Inferior parietal cortex (tissue), 1 donor: Measurements from ENCODE around the gene TJP1.
"Not testable (repeated sequence)": the region's sequence is repeated elsewhere in the genome, so short reads cannot be mapped to it uniquely, and the experiment has no call there.

Source experiments
- DNase-seq: peaks from one replicate; pipeline ENCODE4 v3.0.0-alpha.2; 2016; ENCODE audit errors: extremely low spot score

Gene TJP1

GRCh38 chr15:29664406-29664805, 157.9 kb downstream of the TJP1 start:
- DNase-seq = no peak

GRCh38 chr15:29657476-29657817, 164.8 kb downstream of the TJP1 start:
- not testable (repeated sequence) for DNase-seq

- no peak for DNase-seq
Measured at GRCh38 chr15:29656636-29657475, 165.4 kb downstream of the TJP1 start.

- no peak for DNase-seq
Measured at GRCh38 chr15:29652595-29652994, 169.7 kb downstream of the TJP1 start.

- no peak for DNase-seq
Measured at GRCh38 chr15:29651476-29652233, 170.6 kb downstream of the TJP1 start.
